Neuronal stem cell (in vitro differentiated cells): Measurements from ENCODE around the gene UBAC1.

Experiments
- DNase-seq: peaks from one replicate; pipeline ENCODE4 v3.0.0-alpha.2; 2013; ENCODE audit warnings: low spot score
- H2AFZ ChIP-seq: one replicate; pipeline ENCODE4 v1.6.1; 2013; ENCODE audit warnings: mild to moderate bottlenecking, low read length, inconsistent platforms
- H2AK5ac ChIP-seq: 2 replicates; pipeline ENCODE4 v1.6.1; 2013; ENCODE audit warnings: low read depth, mild to moderate bottlenecking, inconsistent platforms, low read length, moderate library complexity, mixed read lengths
- H2BK120ac ChIP-seq: 2 replicates; pipeline ENCODE4 v1.6.1; 2013; ENCODE audit warnings: low read depth, mild to moderate bottlenecking, inconsistent platforms, low read length, moderate library complexity, mixed read lengths
- H2BK12ac ChIP-seq: one replicate; pipeline ENCODE4 v1.6.1; 2013; ENCODE audit warnings: low read length, inconsistent platforms
- H2BK15ac ChIP-seq: 2 replicates; pipeline ENCODE4 v1.6.1; 2013; ENCODE audit warnings: mild to moderate bottlenecking, low read length, inconsistent platforms, mixed read lengths
- H2BK5ac ChIP-seq: one replicate; pipeline ENCODE4 v1.6.1; 2013; ENCODE audit warnings: inconsistent platforms, mild to moderate bottlenecking, low read length, moderate library complexity
- H3K14ac ChIP-seq: one replicate; pipeline ENCODE4 v1.6.1; 2013; ENCODE audit warnings: low read length, inconsistent platforms
- H3K18ac ChIP-seq: 2 replicates; pipeline ENCODE4 v1.6.1; 2013; ENCODE audit warnings: low read length, inconsistent platforms
- H3K23ac ChIP-seq: 2 replicates; pipeline ENCODE4 v1.6.1; 2013; ENCODE audit warnings: low read depth, mild to moderate bottlenecking, mixed read lengths, low read length, inconsistent platforms; ENCODE audit not compliant: poor library complexity
- H3K27ac ChIP-seq: replicated peaks from 3 replicates; pipeline ENCODE4 v1.5.1; 2013; ENCODE audit warnings: low read length, inconsistent platforms
- H3K27me3 ChIP-seq, 3 experiments: 2 replicates each; pipeline ENCODE4 v1.6.1; 2013; ENCODE audit warnings: low read length in 3 of 3, mild to moderate bottlenecking in 2 of 3, inconsistent platforms in 1 of 3, low read depth in 1 of 3, mixed read lengths in 1 of 3, moderate library complexity in 1 of 3; ENCODE audit not compliant: control insufficient read depth in 3 of 3, insufficient read depth in 3 of 3
- H3K36me3 ChIP-seq, 2 donors: replicated peaks in 1 of 2; 2 replicates each; pipeline ENCODE4 v1.6.1; 2013; ENCODE audit warnings: low read length in 2 of 2; ENCODE audit not compliant: control insufficient read depth in 2 of 2, insufficient read depth in 2 of 2
- H3K4ac ChIP-seq: 2 replicates; pipeline ENCODE4 v1.6.1; 2013; ENCODE audit warnings: inconsistent platforms, mild to moderate bottlenecking, low read length, moderate library complexity
- H3K4me1 ChIP-seq, 2 donors: 1 replicate in 1 of 2; 2 replicates in 1 of 2; pipeline ENCODE4 v1.6.1; 2013; ENCODE audit warnings: low read length in 2 of 2, low read depth in 1 of 2; ENCODE audit not compliant: control insufficient read depth in 2 of 2, insufficient read depth in 1 of 2
- H3K4me2 ChIP-seq: one replicate; pipeline ENCODE4 v1.6.1; 2013; ENCODE audit warnings: mild to moderate bottlenecking, low read length, inconsistent platforms; ENCODE audit not compliant: insufficient read depth, poor library complexity, severe bottlenecking
- H3K4me3 ChIP-seq, 2 donors: 2 replicates each; pipeline ENCODE4 v1.5.1; 2013; ENCODE audit warnings: low read length in 2 of 2, mild to moderate bottlenecking in 2 of 2, inconsistent platforms in 1 of 2, moderate library complexity in 1 of 2
- H3K79me1 ChIP-seq: one replicate; pipeline ENCODE4 v1.6.1; 2013; ENCODE audit warnings: low read depth, mild to moderate bottlenecking, inconsistent platforms, low read length, moderate library complexity
- H3K9ac ChIP-seq: one replicate; pipeline ENCODE4 v1.6.1; 2013; ENCODE audit warnings: mild to moderate bottlenecking, low read depth, low read length, inconsistent platforms; ENCODE audit not compliant: poor library complexity
- H3K9me3 ChIP-seq, 2 donors: replicated peaks in 1 of 2; 2 replicates each; pipeline versions ENCODE3 to v1.6.1; 2013; ENCODE audit warnings: low read length in 2 of 2, mild to moderate bottlenecking in 2 of 2, inconsistent platforms in 1 of 2, low read depth in 1 of 2, mixed read lengths in 1 of 2, moderate library complexity in 1 of 2; ENCODE audit not compliant: control insufficient read depth in 2 of 2, insufficient read depth in 1 of 2
- H4K8ac ChIP-seq: one replicate; pipeline ENCODE4 v1.6.1; 2013; ENCODE audit warnings: low read depth, mild to moderate bottlenecking, inconsistent platforms, low read length, moderate library complexity
- H4K91ac ChIP-seq: one replicate; pipeline ENCODE4 v1.6.1; 2013; ENCODE audit warnings: low read length, low read depth, mild to moderate bottlenecking, inconsistent platforms; ENCODE audit not compliant: poor library complexity
- WGBS, 2 donors: extraction: QIAGEN DNeasy Blood & Tissue Kit; methylation state at CpG; one replicate each; pipeline ENCODE4 v1.1.7; 2013; ENCODE audit warnings: missing lambda C conversion rate in 2 of 2, mixed read lengths in 1 of 2; ENCODE audit not compliant: insufficient read length in 2 of 2, insufficient replicate concordance in 1 of 2; ENCODE audit errors: extremely low coverage in 2 of 2; 5-methylcytosine and 5-hydroxymethylcytosine counted together

Gene UBAC1

GRCh38 chr9:135928731-135929655 lies 32.2 kb downstream of the UBAC1 start:
- Histone ChIP-seq H2BK5ac (no peak overlapping the region), H2BK15ac (no peak overlapping the region)

GRCh38 chr9:135928074-135928730 lies 33.0 kb downstream of the UBAC1 start:
- H3K4ac ChIP-seq, result no peak overlapping the region
- peaks cover 5% of the 10 kb centered on the region for H3K79me1 ChIP-seq
- no peak overlapping the region for H3K4me2 ChIP-seq
- H2BK120ac ChIP-seq, result no peak overlapping the region
- H2BK15ac ChIP-seq, result no peak overlapping the region
- no peak overlapping the region for H3K27ac ChIP-seq
- peak overlapping the region; percentile 70 for H2AK5ac ChIP-seq
- H4K8ac ChIP-seq, result no peak overlapping the region
- peak overlapping the region; percentile 60 for H3K9ac ChIP-seq
- H3K4me1 ChIP-seq, result no peaks in the 10 kb centered on the region
- H3K23ac ChIP-seq, result peak overlapping the region; percentile 73
- H2BK5ac ChIP-seq, result no peak overlapping the region
- H2BK12ac ChIP-seq, result peak overlapping the region; percentile 41
- peaks cover 0 to 7% of the 10 kb centered on the region in 2 donors for H3K9me3 ChIP-seq
- H3K14ac ChIP-seq, result peak overlapping the region; percentile 97
- peak overlapping the region in 1 of 2 donors; percentile 71 for H3K4me3 ChIP-seq
- no peak overlapping the region for H2AFZ ChIP-seq
- H3K27me3 ChIP-seq, result no peaks in the 10 kb centered on the region
- no peak overlapping the region for H3K18ac ChIP-seq
- no peak overlapping the region for H4K91ac ChIP-seq
- no peak for DNase-seq
- no CpG with 5 or more reads among the region's 23 CpGs for WGBS, 2 donors
- H3K36me3 ChIP-seq, result peaks cover 13 to 23% of the 10 kb centered on the region in 2 donors

More at GRCh38 chr9:135928731-135929655, 32.2 kb downstream of the UBAC1 start:
- H3K36me3 ChIP-seq, result peaks cover 19 to 31% of the 10 kb centered on the region in 2 donors
- H3K23ac ChIP-seq, result peak overlapping the region; percentile 55
- H3K4me3 ChIP-seq, result no peak overlapping the region
- no peak overlapping the region for H3K4me2 ChIP-seq
- no peak overlapping the region for H3K14ac ChIP-seq
- H3K4me1 ChIP-seq, result no peaks in the 10 kb centered on the region
- H3K9me3 ChIP-seq, result peaks cover 0 to 8% of the 10 kb centered on the region in 2 donors
- H2AFZ ChIP-seq, result no peak overlapping the region
- no CpG with 5 or more reads among the region's 27 CpGs for WGBS, 2 donors
- peaks cover 5% of the 10 kb centered on the region for H3K79me1 ChIP-seq
- H2AK5ac ChIP-seq, result no peak overlapping the region
- no peak overlapping the region for H4K91ac ChIP-seq
- no peak overlapping the region for H4K8ac ChIP-seq
- no peak for DNase-seq
- H3K18ac ChIP-seq, result no peak overlapping the region
- H3K4ac ChIP-seq, result no peak overlapping the region
- peak overlapping the region; percentile 30 for H3K9ac ChIP-seq
- H2BK120ac ChIP-seq, result no peak overlapping the region
- H3K27ac ChIP-seq, result no peak overlapping the region
- H3K27me3 ChIP-seq, result no peaks in the 10 kb centered on the region
- no peak overlapping the region for H2BK12ac ChIP-seq

- H3K9me3 ChIP-seq, result peaks cover 0 to 7% of the 10 kb centered on the region in 2 donors
- H3K27ac ChIP-seq, result no peak overlapping the region
- no peak overlapping the region for H2AFZ ChIP-seq
- no peaks in the 10 kb centered on the region for H3K27me3 ChIP-seq
- H3K4me1 ChIP-seq, result no peaks in the 10 kb centered on the region
- peak overlapping the region in 1 of 2 donors; percentile 71 for H3K4me3 ChIP-seq
- no peak overlapping the region for H2AK5ac ChIP-seq
- H3K9ac ChIP-seq, result peak overlapping the region; percentile 60
- no peak overlapping the region for H2BK5ac ChIP-seq
- peaks cover 10 to 15% of the 10 kb centered on the region in 2 donors for H3K36me3 ChIP-seq
- peak overlapping the region; percentile 57 for H3K18ac ChIP-seq
- peak overlapping the region; percentile 65 for H3K23ac ChIP-seq
- WGBS, 2 donors, result no CpG with 5 or more reads among the region's 25 CpGs
- no peak overlapping the region for H4K91ac ChIP-seq
- H3K79me1 ChIP-seq, result peaks cover 5% of the 10 kb centered on the region
- no peak overlapping the region for H2BK12ac ChIP-seq
- no peak overlapping the region for H3K4me2 ChIP-seq
- no peak for DNase-seq
- no peak overlapping the region for H4K8ac ChIP-seq
- H2BK120ac ChIP-seq, result no peak overlapping the region
- peak overlapping the region; percentile 89 for H3K4ac ChIP-seq
- peak overlapping the region; percentile 97 for H3K14ac ChIP-seq
- H2BK15ac ChIP-seq, result no peak overlapping the region
Observed at GRCh38 chr9:135927195-135928013, 33.8 kb downstream of the UBAC1 start.
